B cell (primary cell): ENCODE measurements around the gene MAML2.

ENCODE experiments used
- CTCF ChIP-seq: fragments of 200-600 bp; IDR thresholded peaks from one replicate; pipeline ENCODE4 v1.8.0; 2022; ENCODE audit warnings: antibody characterized with exemption, mild to moderate bottlenecking
- EZH2 ChIP-seq: IDR thresholded peaks from 2 replicates; pipeline ENCODE4 v1.6.1; 2012; ENCODE audit warnings: borderline replicate concordance, low read depth, mild to moderate bottlenecking, moderate library complexity, low read length; ENCODE audit not compliant: insufficient read depth, poor library complexity, severe bottlenecking

- TF ChIP-seq CTCF (no peak), EZH2 (no peak)
These were observed 340.7 kb downstream of the MAML2 start for GRCh38 chr11:96002339-96002738.
